DMS53 (cell line): ENCODE measurements around the gene MRPL43.
A peak's percentile ranks its signal among the peaks of the same experiment; 100 is the strongest.
"Not testable (repeated sequence)": the region's sequence is repeated elsewhere in the genome, so short reads cannot be mapped to it uniquely, and the experiment has no call there.

ENCODE experiments used
- DNase-seq: peaks from one replicate; lab custom pipeline; 2025; lab: John Stamatoyannopoulos, UW

The MRPL43 gene

DNA sequence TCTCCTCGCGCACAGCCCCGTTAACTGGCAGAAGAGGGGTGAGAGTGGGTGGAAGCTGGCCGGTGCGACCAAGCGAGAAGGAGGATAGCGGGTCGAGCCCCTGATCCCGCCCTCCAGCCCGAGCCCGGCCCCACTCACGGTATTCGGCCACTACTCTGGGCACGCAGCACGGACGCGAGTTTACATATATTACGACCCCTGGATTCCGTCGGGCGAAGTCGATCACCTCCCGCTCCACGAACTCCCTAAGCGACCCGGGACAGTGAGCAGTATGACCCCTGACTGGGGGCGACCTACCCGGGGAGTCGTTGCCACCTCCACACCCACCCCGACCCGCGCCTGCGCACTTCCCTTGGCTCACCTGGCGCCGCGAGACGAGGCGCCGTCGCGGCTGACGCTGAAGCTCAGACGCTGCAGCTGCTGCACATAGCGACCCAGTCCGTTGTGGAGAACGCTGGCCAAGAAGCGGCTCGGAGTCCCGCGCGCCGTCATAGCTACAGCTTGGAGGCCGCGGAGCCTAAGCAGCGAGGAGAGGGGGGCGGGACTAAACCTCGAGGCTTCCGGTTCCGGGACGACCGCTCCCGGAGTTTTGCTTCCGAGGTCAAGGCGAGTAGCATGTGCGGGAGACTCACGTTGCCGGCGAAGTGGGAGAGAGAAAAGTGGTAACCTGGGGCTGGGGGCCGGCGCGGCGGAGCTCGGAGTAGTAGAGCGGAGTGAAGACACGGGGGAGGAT, at the start of gene MRPL43, which contains the start of gene TWNK:
Gene MRPL43, minus strand, starts transcription at position 546 of the 733 bp plus-strand sequence. Its CDS starts 54 bp downstream, at position 492.
Gene TWNK, plus strand, starts transcription at position 592 of the 733 bp plus-strand sequence. CDS start 668 bp downstream, outside the sequence.
- DNase-seq = peak; percentile 91

DNA sequence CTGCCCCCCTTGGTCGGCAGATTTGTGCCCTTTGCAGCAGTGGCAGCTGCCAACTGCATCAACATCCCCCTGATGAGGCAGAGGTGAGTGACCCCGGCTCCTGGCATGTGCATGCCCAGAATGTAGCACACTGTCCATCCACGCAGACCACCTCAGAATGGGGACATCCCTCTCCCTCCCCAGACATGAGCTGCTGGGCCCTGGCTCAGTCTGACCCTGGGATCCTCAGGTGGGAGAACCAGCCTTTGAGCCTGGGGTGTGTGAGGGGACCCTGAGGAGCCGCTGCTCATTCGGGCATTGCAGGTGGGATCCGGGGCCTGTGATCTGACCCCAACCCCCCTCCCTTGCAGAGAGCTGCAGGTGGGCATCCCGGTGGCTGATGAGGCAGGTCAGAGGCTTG, 49.4 kb upstream of the MRPL43 start:
- no peak for DNase-seq

DNA sequence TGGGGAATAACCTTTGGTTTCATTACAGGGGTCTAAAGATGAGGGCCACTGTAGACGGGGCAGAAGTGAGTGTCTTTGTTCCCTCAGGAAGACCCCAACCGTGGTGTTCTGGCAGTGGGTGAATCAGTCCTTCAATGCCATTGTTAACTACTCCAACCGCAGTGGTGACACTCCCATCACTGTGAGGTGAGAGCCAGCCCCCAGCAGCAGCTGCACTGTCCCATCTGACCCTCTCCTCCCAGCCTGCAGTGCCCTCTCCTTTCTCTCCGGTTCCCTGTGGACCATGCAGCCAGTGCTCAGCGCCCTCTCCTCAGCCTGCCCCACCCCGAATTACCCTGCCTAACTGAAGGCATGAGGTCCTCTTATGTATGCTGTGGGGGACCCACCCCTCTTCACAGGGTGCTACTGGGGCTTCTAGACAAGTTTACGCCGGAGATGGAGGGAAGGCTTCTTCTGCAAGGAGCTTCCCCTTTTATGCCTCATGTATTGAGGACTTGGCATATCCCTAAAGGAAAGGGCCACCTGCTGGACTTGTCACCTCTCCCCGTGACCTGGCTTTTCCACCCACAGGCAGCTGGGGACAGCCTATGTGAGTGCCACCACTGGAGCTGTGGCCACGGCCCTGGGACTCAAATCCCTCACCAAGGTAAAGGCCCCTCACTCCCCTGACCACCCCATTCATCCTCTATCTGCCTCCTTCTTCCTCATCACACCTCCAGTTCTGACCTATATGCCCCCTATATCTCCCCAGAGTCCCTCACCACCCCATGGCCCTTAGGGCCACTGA, 48.8 kb upstream of the MRPL43 start:
- DNase-seq = no peak

DNA sequence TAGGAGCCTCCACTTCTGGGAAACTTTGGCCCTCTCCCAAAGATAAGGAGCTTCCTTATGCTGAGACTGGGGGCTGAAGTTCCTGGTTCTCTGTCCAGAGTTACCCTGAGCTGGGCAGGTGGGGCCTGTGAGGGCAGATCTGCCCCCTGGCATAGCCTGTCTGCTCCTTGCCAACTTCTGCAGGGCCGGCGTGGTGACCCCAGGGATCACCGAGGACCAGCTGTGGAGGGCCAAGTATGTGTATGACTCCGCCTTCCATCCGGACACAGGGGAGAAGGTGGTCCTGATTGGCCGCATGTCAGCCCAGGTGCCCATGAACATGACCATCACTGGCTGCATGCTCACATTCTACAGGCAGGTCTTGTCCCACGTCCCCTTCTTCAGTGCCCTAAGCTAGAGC, 48.0 kb upstream of the MRPL43 start:
- no peak for DNase-seq

DNA sequence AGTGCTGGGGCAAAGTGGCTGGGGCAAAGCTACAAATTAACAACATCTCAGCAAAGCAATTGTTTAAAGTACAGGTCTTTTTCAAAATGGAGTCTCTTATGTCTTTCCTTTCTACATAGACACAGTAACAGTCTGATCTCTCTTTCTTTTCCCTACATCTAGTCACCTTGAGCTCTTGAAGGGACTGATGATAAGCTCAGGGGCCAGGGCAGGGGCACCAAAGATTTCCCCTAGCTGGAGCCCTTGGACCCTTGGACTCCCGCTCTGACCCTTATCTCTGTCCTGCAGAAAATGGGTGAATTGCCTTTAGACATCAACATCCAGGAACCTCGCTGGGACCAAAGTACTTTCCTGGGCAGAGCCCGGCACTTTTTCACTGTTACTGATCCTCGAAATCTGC, 47.1 kb upstream of the MRPL43 start:
- not testable (repeated sequence) for DNase-seq

DNA sequence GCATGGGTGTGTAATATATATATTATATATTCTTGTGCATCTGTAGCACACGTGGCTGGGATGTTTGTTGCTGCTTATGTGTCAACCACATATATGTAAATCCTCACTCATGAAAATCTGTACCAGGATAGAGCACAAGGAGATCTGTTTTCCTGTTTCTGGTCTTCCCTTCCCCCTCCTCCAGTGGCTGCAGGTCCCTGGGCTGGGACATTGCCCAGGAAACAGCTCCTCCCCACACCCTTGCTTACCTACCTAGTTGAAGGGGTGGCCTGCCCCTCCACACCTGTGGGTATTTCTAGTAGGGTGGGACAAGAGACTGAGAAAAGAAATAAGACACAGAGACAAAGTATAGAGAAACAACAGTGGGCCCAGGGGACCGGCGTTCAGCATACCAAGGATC, 46.0 kb upstream of the MRPL43 start:
- no peak for DNase-seq

DNA sequence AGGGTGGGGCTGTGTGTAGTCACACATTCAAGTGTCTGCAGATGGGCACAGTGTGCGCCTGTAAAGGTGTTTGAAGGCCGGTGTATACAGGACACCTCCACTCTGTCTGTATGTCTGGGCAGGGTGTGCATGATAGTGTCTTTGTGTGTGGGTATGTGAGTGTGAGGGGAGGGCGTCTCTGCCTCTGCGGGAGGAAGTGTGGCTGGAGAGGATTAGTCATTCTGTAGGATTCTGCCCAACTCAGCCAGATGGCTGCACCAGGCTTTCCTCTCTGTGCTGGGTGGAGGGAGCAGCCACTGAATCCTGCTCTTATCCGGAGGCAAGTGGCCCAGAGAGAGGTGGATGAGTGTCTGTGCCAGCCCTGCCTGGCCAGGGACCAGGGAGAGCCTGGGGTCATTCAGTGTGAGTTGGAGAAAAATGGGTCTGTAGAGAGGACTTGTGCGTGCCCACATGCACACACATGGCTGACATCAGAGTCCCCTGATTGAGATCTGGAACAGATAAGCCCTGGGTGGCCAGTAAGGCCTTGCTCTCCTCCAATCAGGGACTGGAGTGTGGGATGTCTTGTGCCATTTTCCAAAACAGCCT, 45.4 kb upstream of the MRPL43 start:
- DNase-seq = peak; percentile 83

DNA sequence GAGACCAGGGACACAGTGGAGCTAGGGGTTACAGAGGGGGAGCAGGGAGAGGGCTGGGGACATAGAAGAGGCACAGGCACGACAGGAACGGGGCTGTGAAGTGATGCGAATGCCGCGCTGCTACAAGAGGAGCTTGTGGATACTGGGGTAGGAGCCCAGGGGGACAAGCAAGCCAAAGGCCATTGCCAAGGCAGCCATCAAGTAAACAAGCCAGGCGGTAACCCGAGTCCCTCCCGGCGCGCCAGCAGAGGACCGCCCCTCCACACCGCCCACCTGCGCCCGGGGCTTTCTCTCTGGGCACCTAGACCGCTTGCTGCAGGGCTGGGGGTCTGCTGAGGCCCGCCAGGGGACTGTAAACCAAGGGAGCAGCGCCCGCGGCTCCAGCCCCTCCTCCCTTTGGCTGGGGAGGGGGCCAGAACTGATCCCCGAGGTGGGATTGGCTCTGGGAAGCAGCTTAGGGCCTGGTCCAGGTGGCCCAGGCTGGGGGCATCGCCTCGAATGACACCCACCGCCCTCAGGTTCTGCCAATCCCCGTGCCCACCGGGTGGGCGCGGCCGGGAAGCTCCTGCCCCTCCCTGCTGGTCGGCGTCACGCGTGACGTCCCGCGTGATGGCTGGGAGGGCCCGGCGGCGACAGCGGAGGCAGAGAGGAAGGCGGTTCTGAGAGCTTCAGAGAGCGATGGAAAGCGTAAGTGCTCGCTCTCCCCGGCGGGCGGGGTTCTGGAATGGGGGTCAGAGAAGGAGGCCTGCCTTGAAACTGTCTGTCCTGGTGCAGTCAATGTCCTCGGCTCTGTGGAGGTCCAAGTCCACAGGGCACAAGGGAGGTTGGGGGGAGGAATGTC, 44.7 kb upstream of the MRPL43 start:
- DNase-seq = peak; percentile 85

DNA sequence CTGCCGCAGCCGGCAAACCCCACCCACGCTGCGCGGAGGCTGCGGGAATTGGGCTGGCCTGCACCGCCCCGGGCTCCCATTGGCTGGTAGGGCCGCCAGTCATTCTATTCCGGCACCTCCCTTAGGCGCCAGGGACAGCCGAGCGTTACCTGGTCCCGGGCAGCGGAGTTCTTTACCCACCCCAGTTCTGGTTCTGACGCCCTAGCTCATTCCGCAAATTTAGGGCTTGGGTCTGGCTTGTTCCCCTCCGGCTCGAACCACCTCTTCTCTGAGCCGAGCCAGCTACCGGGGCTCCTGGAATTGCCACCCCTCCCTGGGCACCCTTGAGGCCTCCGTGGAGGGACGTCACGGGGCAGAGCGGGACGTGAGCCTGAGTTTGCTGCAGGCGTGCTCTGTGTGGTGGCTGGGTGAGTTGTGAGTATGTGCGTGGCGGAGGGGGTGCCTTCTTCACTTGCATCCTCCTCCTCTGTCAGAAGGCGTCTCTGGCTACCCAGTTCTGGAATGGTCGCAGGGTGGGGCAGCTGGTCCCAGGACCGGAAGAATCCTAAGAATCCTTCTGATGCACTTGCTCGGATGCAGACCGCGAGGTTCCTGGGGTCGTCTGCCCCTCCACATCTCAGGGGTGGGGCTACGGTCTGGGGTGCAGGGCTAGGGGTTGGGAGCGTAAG, 44.0 kb upstream of the MRPL43 start, which contains the start of the genes PDZD7 and SFXN3:
Gene PDZD7, minus strand, starts transcription at position 2 of the 668 bp plus-strand sequence. CDS start 910 bp downstream, outside the sequence.
Gene SFXN3, plus strand, starts transcription at position 107 of the 668 bp plus-strand sequence. CDS start 3,461 bp downstream, outside the sequence.
- peak; percentile 97 for DNase-seq

DNA sequence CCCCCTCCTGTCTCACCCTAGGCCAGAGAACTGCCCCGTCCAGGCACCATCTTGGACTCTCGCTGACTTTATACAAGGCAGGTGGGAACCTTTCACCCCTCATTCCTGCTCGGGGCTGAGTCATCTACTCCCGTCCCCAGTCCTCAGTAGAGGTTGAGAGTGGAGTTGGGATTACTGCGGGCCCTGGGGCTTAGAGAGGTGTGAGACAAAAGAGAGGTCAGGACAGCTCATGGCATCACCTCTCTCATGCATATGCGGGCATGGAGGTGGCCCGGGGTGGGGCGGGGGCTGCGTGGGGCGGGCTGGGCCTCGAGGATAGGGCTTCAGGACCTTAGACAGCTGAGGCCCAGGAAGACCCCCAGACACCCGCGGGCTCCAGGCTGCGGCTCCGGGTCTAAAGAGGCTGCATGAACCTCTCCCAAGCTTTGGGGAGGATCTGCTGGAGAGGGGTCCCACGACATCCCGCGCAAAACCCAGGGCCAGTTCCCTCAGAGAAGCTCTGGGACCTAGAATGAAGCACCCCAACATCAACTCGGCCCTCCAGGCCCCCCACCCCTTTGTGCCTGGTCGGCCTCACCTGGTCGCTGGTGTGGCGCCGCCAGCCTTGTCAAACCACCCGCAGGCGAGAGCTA, 43.3 kb upstream of the MRPL43 start:
- peak; percentile 35 for DNase-seq

DNA sequence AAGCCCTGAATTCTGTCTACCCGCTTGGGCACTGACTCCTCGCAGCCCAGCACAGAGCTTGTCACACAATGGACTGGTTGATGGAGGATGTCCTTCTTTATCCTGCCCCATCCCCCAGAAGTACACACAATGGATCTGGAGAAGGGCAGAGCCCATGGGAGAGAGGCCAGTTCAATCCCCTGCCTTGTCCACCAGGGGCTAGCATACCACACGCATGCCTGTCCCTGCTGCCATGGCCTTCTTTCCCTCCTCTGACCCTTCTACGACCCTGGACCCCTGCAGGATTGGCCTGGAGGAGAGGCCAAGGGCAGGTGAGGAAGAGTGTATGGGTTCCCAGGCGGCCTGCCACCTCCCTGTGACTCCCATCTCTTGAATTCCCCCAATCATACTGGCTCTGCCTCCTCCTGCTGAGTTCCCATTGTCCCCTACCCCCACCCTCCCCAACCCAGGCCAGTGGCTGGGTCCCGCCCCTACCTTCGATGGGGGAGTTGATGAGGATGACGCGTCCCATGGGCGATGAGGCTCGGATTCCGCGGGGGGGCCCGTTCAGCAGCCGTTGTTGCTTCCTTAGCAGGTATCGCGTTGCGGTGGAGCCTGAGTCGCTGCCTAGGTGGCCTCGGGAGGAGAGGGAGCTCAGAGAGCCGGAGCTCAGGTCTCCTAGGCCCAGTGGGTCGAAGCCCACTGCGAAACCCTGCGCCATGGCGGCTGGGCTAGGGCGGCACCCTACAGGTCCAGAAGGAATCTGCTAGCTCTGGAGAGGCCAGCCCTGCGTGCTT, 42.4 kb upstream of the MRPL43 start:
- DNase-seq = peak; percentile 26

DNA sequence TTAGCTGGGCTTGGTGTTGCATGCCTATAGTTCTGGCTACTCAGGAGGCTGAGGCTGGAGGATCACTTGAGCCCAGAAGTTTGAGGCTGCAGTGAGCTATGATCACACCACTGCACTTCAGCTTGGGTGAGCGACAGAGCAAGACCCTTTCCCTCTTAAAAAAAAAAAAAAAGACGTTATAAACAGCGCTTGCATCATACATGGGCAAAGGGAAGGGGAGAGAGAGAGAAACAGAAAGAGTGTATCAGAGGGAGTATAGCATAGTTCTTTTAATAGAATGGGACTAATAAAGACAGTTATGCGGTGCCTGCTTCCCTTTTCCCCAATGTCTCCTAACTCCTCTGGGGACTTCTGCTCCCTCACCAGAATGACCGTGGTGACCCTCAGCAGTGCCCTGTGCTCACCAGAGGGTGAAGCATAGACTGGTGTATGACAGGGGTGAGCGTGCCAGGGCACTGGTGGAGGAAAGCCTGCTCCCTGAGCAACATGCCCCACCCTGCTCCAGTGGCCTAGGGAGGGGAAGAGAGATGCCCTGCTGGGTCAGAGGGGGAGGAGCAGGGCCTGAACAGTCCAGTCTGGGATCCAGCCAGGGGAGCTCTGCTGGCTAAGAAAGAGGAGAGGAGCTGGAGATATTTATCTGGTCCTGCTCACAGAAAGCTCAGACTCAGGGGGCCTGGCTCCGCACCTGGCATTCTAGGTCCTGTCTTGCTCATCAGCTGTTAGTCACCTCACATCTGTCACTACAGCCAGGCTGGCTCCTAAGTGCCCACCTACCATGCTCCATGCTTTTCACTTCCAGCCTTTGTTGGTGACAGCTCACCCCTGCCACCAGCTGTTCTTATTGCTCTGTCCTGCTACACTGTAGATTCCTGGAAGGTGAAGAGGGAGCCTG, 41.4 kb upstream of the MRPL43 start:
- DNase-seq = no peak

DNA sequence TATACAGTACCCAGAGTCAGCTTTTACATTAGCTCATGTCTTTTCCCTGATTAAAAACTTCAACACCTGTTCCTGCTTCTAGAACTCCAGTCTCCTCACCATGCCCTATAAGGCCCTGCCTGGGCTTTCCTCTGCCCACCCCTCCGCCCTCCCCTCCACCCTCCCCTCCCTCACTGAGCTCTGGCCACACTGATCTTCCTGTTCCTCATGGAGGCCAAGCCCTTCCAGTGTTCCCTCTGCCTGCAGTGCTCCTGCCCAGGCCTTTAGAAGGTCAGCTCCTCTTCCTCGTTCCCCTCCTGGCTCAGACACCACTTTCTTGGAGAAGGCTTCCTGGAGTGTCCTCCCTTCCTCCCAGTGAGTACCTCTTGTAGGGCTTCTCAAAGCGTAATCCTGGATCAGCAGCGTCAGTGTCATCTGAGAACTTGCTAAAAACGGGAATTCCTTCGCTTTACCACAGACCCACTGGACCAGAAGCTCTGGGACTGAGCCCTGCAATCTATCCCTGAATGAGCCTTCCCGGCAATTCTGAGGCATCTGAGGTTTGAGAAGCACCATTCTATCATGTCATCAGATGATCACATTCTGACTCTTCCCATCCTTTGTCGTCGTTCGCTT, 39.9 kb upstream of the MRPL43 start:
- no peak for DNase-seq

DNA sequence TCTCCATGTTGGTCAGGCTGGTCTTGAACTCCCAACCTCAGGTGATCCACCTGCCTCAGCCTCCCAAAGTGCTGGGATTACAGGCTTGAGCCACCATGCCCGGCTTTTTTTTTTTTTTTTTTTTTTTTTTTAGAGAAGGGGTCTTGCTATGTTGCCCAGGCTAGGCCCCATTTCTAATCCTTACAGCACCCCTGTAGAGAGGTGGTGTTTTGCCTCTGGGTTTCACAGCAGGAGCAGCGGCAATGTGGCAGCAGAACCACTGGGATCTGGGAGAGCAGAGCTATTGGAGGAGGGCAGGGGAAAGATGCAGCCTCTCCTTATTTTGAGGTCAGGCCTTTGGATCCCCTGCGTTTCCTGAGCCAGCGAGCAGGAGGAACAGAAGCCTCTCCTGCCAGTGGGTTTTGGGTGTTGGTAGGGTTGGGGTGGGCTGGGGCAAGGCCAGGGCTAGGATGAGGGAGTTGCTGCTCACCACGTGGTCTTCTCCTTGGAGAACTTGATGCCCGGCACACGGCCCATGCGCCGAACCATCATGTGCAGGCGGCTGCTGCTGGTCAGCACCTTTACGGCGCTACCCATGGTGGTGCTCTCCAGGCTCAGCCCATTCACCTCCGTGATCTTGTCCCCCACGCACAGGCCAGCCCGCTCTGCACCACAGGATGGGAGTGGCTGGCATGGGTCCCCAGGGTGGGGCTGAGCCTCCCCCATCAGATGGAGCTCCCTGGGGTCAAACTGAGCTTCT, 35.8 kb upstream of the MRPL43 start:
- no peak for DNase-seq

DNA sequence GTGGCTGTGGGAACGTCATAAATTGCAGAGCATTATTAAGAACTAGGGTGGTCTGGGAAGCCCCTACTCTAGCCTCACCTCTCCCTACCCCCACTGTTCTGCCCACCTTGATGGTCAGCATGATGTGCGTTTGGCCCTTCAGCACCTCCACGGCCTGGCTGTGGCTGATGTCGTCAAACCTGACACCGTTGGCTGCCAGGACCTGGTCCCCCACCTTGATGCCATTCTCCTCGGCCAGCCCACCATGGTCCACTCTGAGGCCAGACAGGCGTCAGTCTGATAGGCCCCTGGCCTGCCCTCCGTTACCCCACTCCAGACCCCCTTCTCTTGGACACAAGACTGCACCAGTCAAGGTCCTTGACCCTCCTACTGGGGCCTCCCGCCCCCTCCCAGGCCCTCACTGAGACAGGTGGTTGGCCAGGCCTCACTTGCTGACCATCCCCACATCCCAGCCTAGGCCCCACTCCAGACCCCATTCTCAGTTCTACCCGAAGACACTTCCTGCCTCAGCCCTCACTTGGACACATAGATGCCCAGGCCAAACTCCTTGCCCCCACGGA, 34.5 kb upstream of the MRPL43 start:
- DNase-seq = no peak

DNA sequence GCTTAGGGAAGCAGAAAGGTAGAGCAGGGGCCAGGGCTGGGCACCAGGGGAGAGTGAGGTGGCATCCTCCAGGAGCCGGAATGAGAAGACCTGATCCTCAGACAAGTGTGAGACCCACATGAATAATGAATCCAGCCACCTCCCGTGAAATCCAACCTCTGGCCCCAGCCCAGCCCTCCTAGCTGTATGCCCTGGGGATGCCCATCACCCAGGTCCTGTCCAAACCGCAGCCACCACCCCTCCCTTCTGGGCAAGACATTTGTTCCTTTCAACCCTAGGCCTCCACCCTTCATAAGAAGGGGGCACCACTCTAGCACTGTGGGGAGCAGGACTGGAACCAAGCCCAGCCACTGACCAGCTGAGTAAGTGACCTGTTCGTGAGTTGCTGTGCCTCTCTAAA, 33.9 kb upstream of the MRPL43 start:
- DNase-seq = no peak

DNA sequence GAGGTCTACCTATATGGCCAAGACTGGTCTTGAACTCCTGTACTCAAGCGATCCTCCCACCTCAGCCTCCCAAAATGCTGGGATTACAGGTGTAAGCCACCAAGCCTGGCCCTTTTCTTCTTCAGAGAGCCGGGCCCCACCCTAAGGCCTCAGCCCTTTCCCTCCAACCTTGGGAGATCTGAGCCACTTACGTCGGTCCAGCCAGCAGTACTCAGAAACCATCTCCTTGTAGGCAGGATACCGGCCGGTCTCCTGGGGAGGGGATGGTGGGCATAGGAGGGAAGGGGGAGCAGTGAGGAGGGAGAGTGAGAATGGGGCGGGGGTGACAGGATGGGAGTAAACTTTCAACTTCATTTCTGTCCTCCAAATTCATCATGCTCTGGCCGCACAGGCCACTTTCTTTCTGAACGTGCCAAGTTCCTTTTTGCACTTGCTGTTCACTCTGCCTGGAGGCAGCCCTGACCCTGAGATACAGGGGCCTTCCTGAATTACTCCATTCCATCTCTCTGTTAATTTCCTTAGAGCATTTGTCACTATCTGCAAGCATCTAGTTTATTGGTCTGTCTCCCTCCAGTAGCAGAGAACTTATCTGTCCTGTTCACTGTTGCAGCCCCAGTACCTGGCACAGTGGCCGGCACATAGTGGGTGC, 33.3 kb upstream of the MRPL43 start:
- no peak for DNase-seq
